AG04449 (cell line): ENCODE data around the gene LCOR.
"Not testable (repeated sequence)": the region's sequence is repeated elsewhere in the genome, so short reads cannot be mapped to it uniquely, and the experiment has no call there.

Source experiments
- CTCF ChIA-PET: fragments of 350-600 bp; formaldehyde crosslinking; extraction: SDS; loops from one replicate; lab custom pipeline; 2021; ENCODE audit warnings: antibody characterized with exemption; lab: Yijun Ruan, JAX
- POLR2A ChIA-PET: fragments of 400-600, 350-600 bp; formaldehyde crosslinking; extraction: SDS; loops from one replicate; lab custom pipeline; 2020; ENCODE audit warnings: antibody characterized with exemption, inconsistent platforms; lab: Yijun Ruan, JAX
- DNase-seq: peaks from one replicate; pipeline ENCODE4 v3.0.0-alpha.2; 2010; ENCODE audit warnings: low read depth, low spot score
- H3K4me3 ChIP-seq: 2 replicates; pipeline ENCODE4 v1.5.1; 2011; ENCODE audit warnings: low read depth, mild to moderate bottlenecking, control low read depth, low read length
- TF ChIP-seq, protein P1 (sequence below): IDR thresholded peaks from one replicate; pipeline ENCODE4 v1.5.1; 2011; ENCODE audit warnings: mild to moderate bottlenecking, moderate library complexity, low read length, control low read depth, inconsistent platforms; ENCODE audit not compliant: insufficient read depth; ENCODE audit errors: missing control alignments

The LCOR gene

DNA sequence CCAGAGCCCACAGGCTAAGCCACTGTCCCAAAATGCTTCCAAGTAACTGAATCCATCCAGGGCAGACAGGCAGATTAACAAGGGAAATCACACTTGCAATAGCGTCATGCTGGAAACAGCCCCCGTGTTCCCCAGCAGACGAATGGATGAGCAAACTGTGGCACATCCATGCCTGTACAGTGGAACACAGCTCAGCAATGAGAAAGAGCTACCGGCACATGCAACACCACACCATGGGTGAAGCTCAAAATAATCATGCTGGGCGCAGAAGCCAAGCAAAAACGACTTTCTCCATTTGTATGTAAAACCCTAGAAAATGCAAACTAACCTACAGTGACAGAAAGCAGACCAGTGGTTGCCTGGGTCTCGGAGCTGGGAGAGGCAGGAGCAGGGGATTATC is 200.5 kb downstream of the LCOR start:
- CTCF ChIA-PET = interaction anchor here (0.7 to 10.6 kb wide), 5 partner anchors 6 to 637 kb away, joined by 3 to 153 read pairs (median 3); no protein-coding TSS in a partner anchor
- no peak for DNase-seq
- H3K4me3 ChIP-seq = no peak overlapping the region
- POLR2A ChIA-PET = no interaction called here
- TF ChIP-seq, protein P1, sequence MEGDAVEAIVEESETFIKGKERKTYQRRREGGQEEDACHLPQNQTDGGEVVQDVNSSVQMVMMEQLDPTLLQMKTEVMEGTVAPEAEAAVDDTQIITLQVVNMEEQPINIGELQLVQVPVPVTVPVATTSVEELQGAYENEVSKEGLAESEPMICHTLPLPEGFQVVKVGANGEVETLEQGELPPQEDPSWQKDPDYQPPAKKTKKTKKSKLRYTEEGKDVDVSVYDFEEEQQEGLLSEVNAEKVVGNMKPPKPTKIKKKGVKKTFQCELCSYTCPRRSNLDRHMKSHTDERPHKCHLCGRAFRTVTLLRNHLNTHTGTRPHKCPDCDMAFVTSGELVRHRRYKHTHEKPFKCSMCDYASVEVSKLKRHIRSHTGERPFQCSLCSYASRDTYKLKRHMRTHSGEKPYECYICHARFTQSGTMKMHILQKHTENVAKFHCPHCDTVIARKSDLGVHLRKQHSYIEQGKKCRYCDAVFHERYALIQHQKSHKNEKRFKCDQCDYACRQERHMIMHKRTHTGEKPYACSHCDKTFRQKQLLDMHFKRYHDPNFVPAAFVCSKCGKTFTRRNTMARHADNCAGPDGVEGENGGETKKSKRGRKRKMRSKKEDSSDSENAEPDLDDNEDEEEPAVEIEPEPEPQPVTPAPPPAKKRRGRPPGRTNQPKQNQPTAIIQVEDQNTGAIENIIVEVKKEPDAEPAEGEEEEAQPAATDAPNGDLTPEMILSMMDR = no peak

DNA sequence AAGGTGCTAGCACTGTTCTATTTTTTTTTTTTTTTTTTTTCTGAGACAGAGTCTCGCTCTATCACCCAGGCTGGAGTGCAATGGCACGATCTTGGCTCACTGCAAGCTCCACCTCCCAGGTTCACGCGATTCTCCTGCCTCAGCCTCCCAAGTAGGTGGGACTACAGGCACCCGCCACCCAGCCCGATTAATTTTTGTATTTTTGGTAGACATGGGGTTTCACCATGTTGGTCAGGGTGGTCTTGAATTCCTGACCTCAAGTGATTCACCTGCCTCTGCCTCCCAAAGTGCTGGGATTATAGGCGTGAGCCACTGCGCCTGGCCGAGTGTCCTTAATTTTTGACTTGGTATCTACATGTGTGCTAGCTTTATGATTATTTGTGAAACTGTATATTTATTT is 201.7 kb downstream of the LCOR start:
- H3K4me3 ChIP-seq, POLR2A ChIA-PET, DNase-seq: not testable (repeated sequence)
- CTCF ChIA-PET = interaction anchor here (1.1 to 10.6 kb wide), 5 partner anchors 7 to 639 kb away, joined by 3 to 153 read pairs (median 6); no protein-coding TSS in a partner anchor

DNA sequence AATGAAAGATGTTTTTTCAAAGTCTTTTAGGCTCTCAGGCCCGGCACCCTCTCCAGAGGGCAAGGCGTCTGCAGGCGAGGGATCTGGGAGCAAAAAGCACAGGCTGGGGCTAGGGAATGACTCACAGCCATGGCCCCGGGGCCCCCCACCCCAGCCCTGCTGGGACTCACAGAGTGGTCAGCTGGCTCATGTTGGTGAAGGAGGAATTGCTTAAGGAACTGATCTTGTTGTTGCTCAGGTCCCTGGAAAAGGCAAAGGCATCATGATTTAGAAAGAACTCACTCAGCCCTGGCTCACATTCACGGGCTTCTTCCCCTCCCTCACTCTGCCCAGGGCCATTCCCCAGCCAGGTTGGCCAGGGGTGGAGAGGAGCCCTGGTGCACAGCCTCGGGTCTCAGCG is 202.2 kb downstream of the LCOR start:
- POLR2A ChIA-PET = no interaction called here
- TF ChIP-seq, protein P1 = no peak
- no peak for DNase-seq
- H3K4me3 ChIP-seq = no peak overlapping the region
- CTCF ChIA-PET = interaction anchor here (1.1 to 10.6 kb wide), 6 partner anchors 7 to 200 kb away, joined by 3 to 153 read pairs (median 18); no protein-coding TSS in a partner anchor

DNA sequence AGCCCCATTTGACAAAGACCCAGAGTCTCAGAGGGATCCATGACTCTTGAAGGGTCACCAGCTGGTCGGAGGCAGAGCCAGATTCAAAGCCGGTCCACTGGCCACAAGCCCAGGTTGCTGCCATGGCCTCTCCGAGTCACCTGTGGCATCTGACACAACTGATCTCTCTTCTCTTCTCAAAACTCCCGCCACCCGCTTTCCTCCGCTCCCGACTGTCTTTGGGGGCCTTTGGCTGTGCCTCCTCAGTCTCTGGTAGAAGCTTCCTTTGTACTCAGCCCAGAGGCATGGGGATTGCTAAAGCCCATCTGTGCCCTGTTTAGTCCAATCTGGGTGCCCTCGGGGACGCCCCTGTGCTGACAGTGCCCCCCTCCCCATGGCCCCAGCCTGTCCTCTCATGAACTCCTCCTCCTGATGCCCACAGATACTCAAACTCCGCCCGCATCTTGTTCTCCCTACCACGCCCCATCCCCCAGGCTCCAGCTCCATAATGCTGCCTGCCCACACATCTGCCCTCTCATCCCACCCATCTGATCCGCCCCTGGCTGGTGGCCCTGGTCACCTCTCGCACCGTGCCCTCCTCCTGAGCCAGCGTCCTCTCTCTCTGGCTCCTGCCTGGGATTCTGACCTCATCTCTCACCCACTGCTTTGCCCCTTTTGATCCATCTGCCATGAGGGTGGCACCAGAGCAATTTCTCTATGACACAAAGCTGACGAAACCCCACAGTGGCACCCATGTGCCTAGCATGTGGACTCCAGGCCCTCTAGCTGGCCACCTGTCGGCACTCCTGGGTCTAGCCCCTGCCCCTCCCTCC is 203.1 kb downstream of the LCOR start:
- ChIA-PET POLR2A (interaction anchor here (0.7 kb wide), 1 partner anchor 11 kb away, joined by 4 read pairs; no protein-coding TSS in a partner anchor), CTCF (interaction anchor here (0.8 to 10.6 kb wide), 11 partner anchors 8 to 232 kb away, joined by 3 to 153 read pairs (median 25); no protein-coding TSS in a partner anchor)
- DNase-seq = no peak
- H3K4me3 ChIP-seq = no peak overlapping the region
- TF ChIP-seq, protein P1 = no peak

DNA sequence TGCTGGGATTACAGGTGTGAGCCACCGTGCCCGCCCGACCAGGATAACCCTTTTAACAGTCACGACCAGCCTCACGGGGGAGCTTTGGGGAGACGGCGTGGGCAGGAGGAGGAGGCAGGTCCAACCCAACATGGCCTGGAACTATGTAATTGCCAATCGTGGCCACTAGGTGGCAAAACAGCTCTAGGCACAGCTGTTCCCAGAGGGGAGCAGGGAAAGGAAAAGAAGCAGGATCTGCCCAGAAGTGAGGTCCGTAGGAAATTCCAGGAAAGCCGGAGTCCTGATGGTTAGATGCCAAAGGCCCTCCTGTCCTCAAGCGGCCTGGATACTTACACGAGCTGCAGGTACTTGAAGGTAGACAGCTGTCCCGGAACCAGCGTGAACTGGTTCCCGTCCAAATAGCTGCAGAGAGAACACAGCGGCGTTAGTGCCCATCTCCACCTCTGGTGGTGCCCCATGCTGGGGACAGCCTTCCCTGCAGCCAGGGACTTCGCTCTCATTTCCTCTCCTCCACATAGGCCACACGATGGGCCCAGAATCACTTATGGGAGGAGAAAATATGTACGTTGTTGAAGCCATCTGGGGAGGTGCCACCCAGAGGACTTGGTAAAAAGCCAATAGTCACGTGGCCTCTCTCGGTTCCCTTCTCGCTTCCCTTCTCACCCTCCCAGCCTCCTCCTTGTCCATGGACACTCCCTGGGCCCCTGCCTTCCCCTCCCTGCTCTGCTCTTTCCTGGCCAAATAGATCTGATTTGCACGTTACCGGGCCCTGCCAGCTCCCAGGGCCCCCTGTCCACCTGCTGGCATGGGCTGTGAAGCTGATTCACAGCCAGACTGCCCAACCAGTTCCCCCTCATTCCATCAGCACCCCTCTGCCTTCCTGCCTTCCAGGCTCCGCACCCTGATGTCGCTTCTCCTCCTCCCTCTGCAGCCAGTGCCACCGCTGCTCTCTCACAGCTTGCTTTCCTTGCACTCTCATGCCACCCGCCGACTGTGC is 205.6 kb downstream of the LCOR start:
- ChIA-PET CTCF (interaction anchor here (0.8 to 10.6 kb wide), 44 partner anchors 10 to 642 kb away, joined by 3 to 153 read pairs (median 5); partner anchors contain the start of gene LCOR), POLR2A (no interaction called here)
- H3K4me3 ChIP-seq = peak overlapping the region; percentile 51
- TF ChIP-seq, protein P1 = peak; percentile 88
- DNase-seq = no peak

DNA sequence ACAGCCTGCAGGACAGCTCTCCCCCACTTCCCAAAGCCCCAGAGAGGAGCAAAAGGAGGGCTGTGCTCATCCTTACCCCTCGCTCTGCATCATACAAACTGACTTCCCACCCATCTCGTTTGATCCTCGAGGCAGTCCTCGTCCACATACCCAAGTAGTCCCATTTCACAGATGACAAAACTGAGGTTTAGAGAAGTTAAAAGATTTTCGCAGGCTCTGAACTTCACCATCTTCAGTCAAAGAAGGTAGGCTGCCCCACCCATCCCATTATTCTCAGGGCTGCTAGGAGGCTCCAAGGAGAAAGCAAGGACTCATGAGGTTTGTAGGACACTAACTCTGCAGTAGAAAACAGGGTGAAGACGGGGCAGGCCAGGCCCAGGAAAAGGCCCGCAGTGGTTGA is 206.6 kb downstream of the LCOR start:
- ChIA-PET CTCF (interaction anchor here (0.9 to 10.6 kb wide), 17 partner anchors 9 to 643 kb away, joined by 3 to 153 read pairs (median 8); no protein-coding TSS in a partner anchor), POLR2A (no interaction called here)
- no peak overlapping the region for H3K4me3 ChIP-seq
- TF ChIP-seq, protein P1 = no peak
- DNase-seq = no peak
